ENCODE data around the gene MRPS11.
"Not testable (repeated sequence)": the region's sequence is repeated elsewhere in the genome, so short reads cannot be mapped to it uniquely, and the experiment has no call there.

Gene MRPS11

DNA sequence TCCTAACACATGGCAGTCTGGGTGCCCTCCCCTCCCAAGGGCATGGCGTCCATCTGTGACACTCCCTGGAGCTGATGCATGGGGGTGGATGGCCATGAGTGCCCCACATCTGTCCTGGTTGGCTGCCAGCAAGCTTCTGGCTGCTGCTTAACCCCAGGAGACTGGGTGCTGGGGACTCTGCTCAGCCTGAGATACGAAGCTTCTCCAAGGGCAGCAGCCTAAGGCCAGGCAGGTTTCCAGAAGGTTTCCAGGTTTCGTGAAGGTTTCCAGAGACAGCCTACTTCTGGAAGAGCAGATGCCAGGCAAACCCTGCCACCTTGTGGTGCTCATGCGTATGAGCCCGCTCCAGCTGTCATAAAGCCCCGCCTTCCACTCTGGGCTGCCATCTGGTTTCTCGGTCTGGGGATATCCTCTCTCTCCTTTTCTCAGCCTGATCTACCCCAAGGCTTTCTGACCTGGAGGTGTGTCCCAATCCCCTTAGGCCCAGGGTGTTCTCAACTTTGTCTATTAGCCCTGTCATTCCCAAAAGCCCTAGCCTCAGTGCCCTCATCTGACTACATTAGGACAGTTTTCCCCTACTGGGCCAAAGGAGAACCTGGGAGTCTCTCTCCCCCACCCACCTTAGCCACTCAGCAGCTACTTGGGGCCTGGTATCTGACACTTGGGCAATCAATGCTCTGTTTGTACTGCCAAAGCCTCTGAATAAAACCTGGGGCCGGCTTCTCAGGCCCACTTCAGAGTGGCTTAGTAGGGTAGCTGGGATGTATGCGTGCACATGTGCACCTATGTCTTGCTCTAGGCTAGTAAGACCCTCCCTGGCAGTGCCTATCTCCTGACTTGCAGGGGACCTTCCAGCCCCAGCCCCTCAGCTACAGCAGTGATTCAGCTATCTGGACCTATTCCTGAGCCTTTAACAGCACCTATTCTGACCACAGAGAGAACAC lies 12.4 kb upstream of the MRPS11 start:
- DNase-seq (ENCODE audit: low read depth) = peak; percentile 59

GRCh38 chr15:88456733-88457132 lies 10.8 kb upstream of the MRPS11 start:
- no peak for DNase-seq (ENCODE audit: low read depth)

DNA sequence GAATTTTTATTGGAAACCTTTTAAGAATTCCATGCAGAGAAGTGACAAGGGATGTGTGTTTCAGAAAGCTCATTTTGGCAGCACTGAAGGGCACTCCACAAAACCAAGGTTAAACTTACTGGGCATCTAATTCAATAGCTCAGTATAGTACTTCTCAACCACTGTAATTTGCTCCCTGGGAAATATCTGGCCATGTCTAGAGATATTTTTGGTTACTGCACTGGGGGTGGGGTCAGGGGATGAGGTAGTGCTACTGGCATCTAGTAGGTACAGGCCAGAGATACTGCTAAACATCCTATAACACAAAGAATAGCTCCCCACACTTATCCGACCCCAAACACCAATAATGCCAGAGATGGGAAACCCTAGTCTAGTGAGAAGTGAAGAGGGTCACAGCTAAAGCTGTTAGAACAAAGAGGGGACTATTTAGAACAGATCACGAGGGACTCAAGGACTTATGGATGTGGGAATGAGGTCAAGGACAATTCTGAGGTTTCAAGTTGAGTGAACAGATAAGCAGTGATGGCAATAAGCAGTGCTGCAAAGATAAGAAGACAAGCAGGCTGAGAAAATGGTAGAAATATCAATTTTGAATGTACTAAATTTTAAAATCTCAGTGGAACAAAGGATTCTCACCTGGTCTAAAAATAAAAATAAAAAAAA lies 3.5 kb upstream of the MRPS11 start:
- DNase-seq (ENCODE audit: low read depth) = no peak

DNA sequence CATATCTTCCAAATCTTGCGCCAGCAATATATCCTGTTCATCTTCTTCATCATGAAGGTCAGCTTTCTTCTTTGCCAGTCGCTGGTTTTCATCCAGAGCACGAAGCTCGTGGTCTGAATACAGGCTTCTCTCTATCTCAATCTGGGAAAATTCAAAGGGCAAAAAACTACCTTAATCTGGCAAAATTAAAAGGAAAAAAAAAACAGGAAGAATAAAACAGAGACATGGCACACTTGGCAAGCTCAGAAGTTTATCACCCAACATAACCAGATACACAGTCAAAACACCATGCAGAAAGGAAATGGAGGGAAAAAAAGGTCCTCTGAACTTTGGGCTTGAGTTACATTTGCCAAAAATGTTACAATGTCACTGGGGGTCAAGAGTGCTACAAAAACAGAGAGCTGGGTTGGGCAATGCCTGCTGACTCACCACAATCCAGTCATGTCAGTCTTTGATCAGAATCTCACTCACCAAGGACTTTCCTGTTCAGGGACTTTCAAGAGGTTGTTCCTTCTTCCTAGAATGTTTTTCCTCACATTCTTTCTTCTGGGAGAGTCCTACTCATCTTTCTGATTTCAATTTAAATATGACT lies 1.8 kb upstream of the MRPS11 start:
- DNase-seq (ENCODE audit: low read depth) = peak; percentile 63

- no peak for DNase-seq (ENCODE audit: low read depth)
These were observed 524 bp downstream of the MRPS11 start for GRCh38 chr15:88467935-88468528.

- not testable (repeated sequence) for DNase-seq (ENCODE audit: low read depth)
These were observed 1.2 kb downstream of the MRPS11 start for GRCh38 chr15:88468721-88469120.

DNA sequence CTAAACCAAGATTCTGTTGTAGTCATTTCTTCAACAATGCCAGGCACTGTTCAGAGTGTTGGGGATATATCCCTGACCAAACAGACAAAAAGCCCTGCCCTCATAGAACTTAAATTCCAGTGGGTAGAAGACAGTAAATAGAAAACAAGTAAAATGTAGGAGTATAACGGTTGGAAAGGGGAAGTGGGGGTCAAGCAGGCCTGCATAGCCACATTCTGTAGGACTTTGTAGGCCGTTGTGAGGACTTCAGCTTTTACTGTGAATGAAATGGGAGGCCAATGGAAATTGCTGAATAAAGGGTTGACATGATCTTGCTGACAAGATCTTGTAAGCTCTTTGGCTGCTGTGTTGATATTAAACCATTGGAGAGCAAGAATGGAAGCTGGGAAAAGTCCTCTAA lies 1.8 kb downstream of the MRPS11 start:
- DNase-seq (ENCODE audit: low read depth) = no peak

DNA sequence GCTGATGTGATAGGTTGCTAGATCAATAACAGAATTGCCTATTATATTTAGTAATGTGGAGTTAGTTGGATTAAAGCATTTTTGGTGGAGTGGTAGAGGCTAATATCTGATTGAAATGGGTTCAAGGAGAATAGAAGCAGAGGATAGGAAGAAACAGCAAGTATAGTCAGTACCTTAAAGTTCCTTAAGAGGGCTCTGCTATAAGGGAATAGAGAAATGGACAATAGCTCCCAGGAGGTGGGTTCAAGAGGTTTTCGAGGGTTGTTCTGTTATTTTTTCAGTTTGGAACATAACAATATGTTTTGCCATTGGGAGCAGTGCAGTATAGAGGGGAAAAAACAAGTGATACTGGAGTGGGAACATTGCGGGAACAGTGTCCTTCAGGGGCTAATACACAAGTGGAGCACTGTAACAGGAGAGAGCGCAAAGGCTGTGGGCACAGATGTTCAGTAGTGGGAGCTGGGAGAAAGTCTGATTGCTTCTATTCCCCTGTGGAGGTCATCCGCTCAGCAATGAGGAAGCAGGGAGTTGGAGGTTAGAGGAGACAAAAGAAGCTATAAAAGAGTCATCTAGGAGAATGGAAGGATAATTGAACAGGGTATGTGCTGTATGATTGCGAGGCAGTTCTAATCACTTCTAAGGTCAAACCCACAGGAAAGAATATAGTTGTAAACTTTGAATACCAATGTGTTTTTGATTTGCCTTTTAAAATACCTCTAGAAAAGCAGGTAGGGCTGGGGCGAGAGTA lies 3.3 kb downstream of the MRPS11 start:
- DNase-seq (ENCODE audit: low read depth) = no peak

- no peak for DNase-seq (ENCODE audit: low read depth)
These were observed 4.7 kb downstream of the MRPS11 start for GRCh38 chr15:88472225-88472624.

DNA sequence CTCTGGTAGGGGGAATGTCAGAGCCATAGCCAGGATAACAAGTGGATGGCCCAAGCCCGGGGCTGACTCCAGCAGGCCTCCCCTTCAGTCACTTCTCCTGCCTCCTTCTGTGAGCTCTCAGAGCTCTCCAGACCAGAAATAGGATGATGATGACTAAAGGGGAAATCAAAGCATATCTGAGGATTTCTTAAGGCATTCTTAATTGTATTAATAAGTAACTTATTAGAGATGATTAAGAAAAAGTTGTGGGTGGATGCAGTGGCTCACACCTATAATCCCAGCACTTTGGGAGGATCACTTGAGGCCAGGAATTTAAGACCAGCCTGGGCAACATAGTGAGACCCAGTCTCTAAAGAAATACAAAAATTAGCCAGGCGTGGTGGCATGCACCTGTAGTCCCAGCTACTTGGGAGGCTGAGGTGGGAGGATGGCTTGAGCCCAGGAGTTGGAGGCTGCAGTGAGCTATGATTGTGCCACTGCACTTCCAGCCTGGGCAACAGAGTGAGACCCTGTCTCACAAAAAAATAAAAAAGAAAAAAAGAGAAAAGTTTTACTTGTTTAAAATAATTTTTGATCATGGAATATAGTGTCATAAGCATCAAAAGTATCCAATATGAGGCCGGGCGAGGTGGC lies 6.3 kb downstream of the MRPS11 start:
- DNase-seq (ENCODE audit: low read depth) = not testable (repeated sequence)

DNA sequence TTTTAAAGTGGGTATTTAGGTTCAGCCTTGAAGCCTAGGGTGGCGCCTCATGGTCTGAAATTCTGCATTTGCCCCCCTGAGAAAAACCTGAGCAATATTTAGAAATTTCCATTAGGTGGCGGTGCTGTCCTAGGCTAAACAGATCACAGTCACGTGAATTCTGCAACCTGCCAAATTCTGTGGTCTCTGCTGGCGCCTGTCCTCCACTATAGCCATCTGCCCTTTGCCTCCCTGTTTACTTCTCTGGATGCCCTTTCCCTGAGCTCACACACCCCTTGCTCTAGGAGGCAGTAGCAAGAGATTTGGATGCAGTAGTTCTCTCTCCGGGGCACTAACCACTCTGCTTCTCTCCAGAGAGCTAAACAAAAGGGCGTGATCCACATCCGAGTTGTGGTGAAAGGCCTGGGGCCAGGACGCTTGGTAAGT lies 9.1 kb downstream of the MRPS11 start:
- no peak for DNase-seq (ENCODE audit: low read depth)

DNA sequence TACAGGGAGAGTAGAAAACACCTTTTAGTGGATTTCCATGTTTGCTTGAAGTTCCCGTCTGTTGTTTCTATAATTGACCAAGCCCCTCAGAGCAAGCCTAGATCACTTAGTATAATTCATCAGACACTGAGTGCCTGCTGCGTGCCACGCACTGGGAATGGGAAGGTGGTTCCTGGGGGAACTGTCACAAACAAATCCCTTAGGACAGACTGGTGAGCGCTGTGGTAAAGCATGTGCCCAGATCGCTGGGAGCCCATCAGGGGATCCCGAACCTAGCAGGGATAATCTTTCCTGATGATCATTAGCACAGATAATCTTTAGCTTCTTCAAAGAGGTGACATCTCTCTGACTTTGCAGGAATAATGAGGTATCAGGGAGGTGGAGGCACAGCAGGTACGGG lies 9.6 kb downstream of the MRPS11 start:
- DNase-seq (ENCODE audit: low read depth) = no peak

- DNase-seq (ENCODE audit: low read depth) = no peak
These were observed 10.4 kb downstream of the MRPS11 start for GRCh38 chr15:88477904-88478303.

GRCh38 chr15:88479169-88479568 lies 11.7 kb downstream of the MRPS11 start:
- DNase-seq (ENCODE audit: low read depth) = no peak

DNA sequence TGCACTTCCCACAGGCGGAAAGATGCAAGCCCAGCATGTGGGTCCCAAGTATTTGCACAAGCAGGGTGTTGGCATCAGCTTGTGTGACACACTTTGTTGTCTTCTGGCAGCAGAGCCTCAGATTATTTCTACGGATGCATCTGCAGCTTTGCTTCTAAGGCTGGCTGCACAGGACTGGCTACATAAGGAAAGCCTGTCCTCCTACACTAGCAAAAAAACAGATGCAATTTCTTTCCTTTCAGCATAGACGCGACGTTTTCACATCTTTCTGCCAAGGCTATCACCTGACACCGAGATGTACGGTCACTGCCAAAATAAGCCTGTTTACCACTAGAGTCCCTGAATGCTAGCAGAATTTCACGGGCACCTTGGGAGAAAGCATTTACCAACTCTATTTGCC lies 13.5 kb downstream of the MRPS11 start:
- DNase-seq (ENCODE audit: low read depth) = no peak

- DNase-seq (ENCODE audit: low read depth) = no peak
These were observed 14.8 kb downstream of the MRPS11 start for GRCh38 chr15:88482263-88482662.

DNA sequence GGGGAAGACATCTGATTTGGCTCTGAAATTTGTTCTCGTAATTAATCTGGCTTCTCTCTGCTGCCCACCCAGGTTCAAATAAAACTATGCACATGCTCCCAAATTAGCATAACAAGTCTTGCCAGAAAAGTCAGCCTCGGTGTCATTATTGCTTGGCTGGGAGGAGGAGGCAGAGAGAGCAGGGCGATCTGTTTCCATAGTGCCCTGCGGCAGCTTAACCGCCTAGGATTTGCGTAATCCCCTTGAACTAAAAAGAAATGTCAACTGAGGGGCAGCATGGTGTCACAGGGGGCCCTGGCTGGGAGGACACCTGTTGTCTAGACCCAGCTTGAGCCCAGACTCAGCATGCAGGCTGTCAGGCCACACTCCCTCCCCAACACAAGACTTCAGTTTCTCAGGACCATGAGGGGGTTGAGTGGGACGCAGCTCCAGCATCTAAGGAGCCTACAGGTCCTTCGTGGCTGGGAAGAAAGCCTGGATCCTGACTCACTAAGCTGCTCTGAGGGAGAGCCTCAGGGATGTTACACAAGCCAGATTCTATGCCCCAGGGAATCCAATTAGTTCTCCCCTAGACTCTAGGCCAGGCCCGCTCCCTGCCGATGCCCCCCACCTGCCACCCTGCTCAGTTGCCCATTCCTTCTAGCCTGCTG lies 17.3 kb downstream of the MRPS11 start:
- DNase-seq (ENCODE audit: low read depth) = no peak

GRCh38 chr15:88487178-88487795 lies 19.8 kb downstream of the MRPS11 start:
- DNase-seq (ENCODE audit: low read depth) = peak; percentile 34

- no peak for DNase-seq (ENCODE audit: low read depth)
These were observed 20.5 kb downstream of the MRPS11 start for GRCh38 chr15:88487796-88488523.

DNA sequence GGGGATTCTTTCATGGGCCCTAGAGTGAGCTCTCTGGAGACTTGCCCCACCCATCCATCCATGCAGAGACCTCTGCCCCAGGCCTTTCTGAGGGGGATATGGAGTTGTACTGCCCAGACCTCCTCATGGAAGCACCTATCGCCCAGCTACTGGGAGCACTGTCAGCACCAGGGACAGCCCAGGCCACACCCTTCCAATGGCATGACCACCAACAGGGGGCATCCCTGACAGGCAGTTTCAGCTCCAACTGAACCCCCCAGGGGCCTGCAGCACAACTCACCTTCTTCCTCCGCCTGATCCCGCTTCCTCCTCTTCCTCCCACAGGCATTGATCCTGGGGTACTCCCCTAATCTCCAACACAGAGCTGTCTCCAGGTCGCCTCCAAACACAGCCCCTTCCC lies 21.8 kb downstream of the MRPS11 start:
- DNase-seq (ENCODE audit: low read depth) = no peak
